Spinal cord (tissue), 10 donors: ENCODE measurements around the gene APOA1. TPM values are rescaled to one million over a fixed set of nuclear protein-coding genes. Genes with fewer than 3 reads are reported as not detected.

ENCODE experiments used
- DNase-seq, 6 donors: peaks; one replicate each; pipeline versions ENCODE4 v3.0.0 to v3.0.0-alpha.2; 2013 to 2015; ENCODE audit warnings: low spot score in 6 of 6, low read depth in 4 of 6
- H3K27ac ChIP-seq: one replicate; pipeline ENCODE4 v1.5.1; 2013; ENCODE audit warnings: low read depth, low read length, control low read depth
- H3K27me3 ChIP-seq: one replicate; pipeline ENCODE4 v1.6.1; 2013; ENCODE audit warnings: low read length; ENCODE audit not compliant: control insufficient read depth, insufficient read depth
- H3K36me3 ChIP-seq: one replicate; pipeline ENCODE4 v1.6.1; 2013; ENCODE audit warnings: low read length; ENCODE audit not compliant: control insufficient read depth, insufficient read depth
- H3K4me1 ChIP-seq: one replicate; pipeline ENCODE4 v1.6.1; 2013; ENCODE audit warnings: low read length; ENCODE audit not compliant: control insufficient read depth, insufficient read depth
- H3K4me3 ChIP-seq: one replicate; pipeline ENCODE4 v1.5.1; 2013; ENCODE audit warnings: low read depth, low read length, control low read depth
- H3K9me3 ChIP-seq: one replicate; pipeline ENCODE4 v1.6.1; 2013; ENCODE audit warnings: low read length; ENCODE audit not compliant: control insufficient read depth, insufficient read depth
- WGBS: methylation state at CpG from one replicate; pipeline ENCODE4 v1.1.5; 2013; ENCODE audit warnings: missing lambda C conversion rate; ENCODE audit not compliant: insufficient coverage; 5-methylcytosine and 5-hydroxymethylcytosine counted together
- polyA plus RNA-seq, 2 donors: library from polyadenylated mRNA; unstranded; fragments of 120-200 nt; gene quantifications; one replicate each; pipeline ENCODE4 v1.2.1, GENCODE V29; 2013; ENCODE audit not compliant: insufficient read length in 2 of 2
- total RNA-seq, 2 donors: library from RNA; depleted of rRNA in 1 of 2; stranded (reverse); fragments of 120-200 nt in 1 of 2; fragments of >200 nt in 1 of 2; gene quantifications; one replicate each; pipeline versions ENCODE4 v1.2.3 to v1.2.4, GENCODE V29; 2013 to 2014
- donor health status: healthy.

Gene APOA1
- total and polyA plus RNA-seq, 4 donors = 2.5 to 9.1 (median 4.7) TPM

- H3K4me3 ChIP-seq = no peak overlapping the region
- peaks cover 19% of the 10 kb centered on the region for H3K4me1 ChIP-seq
- no peaks in the 10 kb centered on the region for H3K27me3 ChIP-seq
- no peak for DNase-seq
- 82% methylated on average over 5 of the region's 8 CpGs for whole genome bisulfite sequencing
- H3K27ac ChIP-seq = no peak overlapping the region
- no peaks in the 10 kb centered on the region for H3K9me3 ChIP-seq
- no peaks in the 10 kb centered on the region for H3K36me3 ChIP-seq
These were observed 44.3 kb downstream of the APOA1 start for GRCh38 chr11:116792869-116793771.

DNA sequence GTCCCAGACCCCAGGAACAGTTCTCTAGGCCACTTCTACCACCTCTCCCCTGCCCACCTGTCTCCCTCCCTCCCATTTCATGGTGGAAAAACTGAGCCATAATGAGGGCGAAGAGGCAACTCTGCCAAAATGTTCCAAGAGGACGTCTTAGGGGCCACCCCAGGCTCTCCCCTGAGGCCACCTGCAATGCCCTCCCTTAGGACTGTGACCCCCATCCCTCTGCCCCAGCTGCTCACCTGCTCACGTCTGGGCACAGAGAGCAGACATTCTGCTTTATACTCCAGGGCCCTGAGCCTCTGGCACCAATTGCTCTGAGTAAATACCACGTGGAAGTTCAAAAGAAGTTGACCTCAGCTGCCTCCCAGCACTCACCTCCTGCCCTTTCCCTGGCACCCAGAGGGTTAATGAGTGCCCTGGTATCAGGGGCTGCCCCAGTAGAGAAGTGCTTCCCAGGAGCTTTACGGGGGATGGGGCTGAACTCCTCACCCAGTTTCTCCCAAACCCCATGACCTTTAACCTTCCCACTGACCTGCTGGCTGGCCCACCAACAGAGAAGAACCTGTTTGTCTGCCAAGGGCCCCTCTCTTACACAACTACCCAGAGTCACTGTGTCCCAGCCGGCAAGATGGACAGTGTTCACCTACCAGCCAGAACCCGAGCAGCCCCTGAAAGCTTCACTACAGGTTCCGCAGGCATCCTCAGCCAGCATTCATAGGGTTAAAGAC is 45.1 kb downstream of the APOA1 start:
- 53% methylated on average over 7 of the region's 8 CpGs for WGBS
- Histone ChIP-seq H3K27ac (no peak overlapping the region), H3K4me1 (peaks cover 22% of the 10 kb centered on the region), H3K27me3 (no peaks in the 10 kb centered on the region), H3K4me3 (no peak overlapping the region), H3K36me3 (no peaks in the 10 kb centered on the region), H3K9me3 (no peaks in the 10 kb centered on the region)
- DNase-seq = no peak

- Histone ChIP-seq H3K4me3 (no peak within 1 kb of the TSS), H3K27ac (no peak within 1 kb of the TSS), H3K4me1 (peaks cover 27% of the 10 kb centered on the region), H3K36me3 (no peaks in the 10 kb centered on the region), H3K9me3 (no peaks in the 10 kb centered on the region), H3K27me3 (no peaks in the 10 kb centered on the region)
- whole genome bisulfite sequencing = 89% methylated on average over 7 of the region's 7 CpGs
- DNase-seq = no peak
These were observed 45.6 kb downstream of the APOA1 start, which contains the start of gene APOA5 for GRCh38 chr11:116791813-116792143. APOA5 (minus strand) TSS chr11:116791879; CDS start chr11:116791860, 19 bp downstream.

DNA sequence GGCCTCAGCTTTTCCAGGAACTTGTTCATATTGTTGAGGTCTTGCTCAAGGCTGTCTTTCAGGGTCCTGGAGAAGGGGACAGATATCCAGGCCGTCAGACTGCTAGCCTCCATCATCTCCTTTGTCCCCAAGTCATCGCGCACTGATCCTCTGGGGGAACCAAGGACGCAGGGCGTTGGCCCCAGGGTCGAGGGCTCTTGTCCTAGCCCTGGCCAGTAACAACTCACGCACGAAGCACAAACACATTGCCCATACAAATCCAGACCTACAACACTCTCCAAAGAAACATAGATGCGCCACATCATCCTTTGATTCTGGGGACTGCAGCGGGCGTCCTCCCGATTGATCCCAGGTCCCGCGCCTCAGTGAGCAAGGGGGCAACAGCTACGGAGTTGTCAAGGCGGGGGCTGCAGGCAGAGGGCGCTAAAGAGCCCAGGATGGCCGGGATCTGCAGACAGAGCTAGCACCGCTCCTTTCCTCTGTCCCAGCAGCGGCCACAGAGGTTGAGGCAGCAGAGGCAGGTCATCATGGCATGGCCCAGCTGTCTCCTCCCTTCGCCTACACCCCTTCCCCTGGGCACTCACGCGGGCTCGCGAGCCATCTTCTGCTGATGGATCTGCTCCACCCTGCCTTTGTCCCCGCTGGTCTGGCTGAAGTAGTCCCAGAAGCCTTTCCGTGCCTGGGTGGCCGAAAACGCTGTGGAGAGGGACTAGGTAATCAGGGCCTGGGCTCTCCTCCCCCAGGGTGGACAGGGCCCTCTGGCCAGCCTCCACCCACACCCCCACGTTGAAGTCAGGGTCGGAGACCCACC is 46.2 kb downstream of the APOA1 start:
- Histone ChIP-seq H3K36me3 (no peaks in the 10 kb centered on the region), H3K27ac (no peak overlapping the region), H3K4me3 (no peak overlapping the region), H3K9me3 (no peaks in the 10 kb centered on the region), H3K27me3 (no peaks in the 10 kb centered on the region), H3K4me1 (peaks cover 28% of the 10 kb centered on the region)
- WGBS = 24% methylated on average over 30 of the region's 31 CpGs
- DNase-seq = peak in 4 of 6 donors; percentile 31 to 84 (median 61)

DNA sequence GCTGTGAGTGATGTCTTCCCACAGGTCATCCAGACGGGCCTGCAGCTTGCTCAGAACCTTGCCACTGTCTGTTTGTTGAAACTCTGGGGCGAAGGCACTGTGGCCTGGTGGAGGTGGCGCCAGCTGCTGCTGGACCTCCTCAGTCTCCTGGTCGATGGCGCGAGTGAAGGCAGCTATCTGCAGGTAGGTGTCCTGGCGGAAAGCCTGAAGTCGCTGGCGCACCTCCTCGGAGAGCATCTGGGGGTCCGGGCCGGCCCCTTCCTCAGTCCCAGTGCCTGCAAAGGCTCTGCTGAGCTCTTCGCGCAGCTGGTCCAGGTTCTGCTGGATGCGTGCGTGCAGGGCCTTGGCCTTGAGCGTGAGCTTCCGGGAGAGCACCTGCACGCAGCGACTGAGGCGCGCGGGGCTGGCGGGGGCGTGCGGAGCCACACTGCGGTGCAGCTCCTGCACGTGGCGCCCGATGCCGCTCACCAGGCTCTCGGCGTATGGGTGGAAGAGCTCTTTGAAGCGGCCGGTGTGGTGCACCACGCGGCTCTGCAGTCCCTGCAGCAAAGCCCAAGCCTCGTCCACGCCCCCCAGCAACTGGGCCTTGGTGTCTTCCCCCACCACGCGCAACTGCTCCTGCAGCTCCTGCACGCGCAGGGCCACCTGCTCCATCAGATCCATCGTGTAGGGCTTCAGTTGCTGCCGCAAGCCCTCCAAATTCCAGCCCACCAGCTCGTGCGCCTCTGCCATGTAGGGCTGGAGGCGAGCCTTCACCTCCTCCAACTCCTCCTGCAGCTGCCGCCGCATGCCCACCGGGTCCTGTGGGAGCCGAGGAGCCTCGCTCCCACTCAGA is 47.0 kb downstream of the APOA1 start:
- Histone ChIP-seq H3K9me3 (no peaks in the 10 kb centered on the region), H3K27me3 (no peaks in the 10 kb centered on the region), H3K4me1 (peaks cover 28% of the 10 kb centered on the region), H3K27ac (no peak overlapping the region), H3K4me3 (no peak overlapping the region), H3K36me3 (peaks cover 4% of the 10 kb centered on the region)
- no peak for DNase-seq
- 80% methylated on average over 53 of the region's 53 CpGs for WGBS

GRCh38 chr11:116788975-116789374 is 48.4 kb downstream of the APOA1 start:
- no peak for DNase-seq
- Histone ChIP-seq H3K36me3 (peaks cover 17% of the 10 kb centered on the region), H3K4me1 (peaks cover 28% of the 10 kb centered on the region), H3K4me3 (no peak overlapping the region), H3K9me3 (no peaks in the 10 kb centered on the region), H3K27ac (no peak overlapping the region), H3K27me3 (no peaks in the 10 kb centered on the region)
- 90% methylated on average over 3 of the region's 4 CpGs for WGBS

DNA sequence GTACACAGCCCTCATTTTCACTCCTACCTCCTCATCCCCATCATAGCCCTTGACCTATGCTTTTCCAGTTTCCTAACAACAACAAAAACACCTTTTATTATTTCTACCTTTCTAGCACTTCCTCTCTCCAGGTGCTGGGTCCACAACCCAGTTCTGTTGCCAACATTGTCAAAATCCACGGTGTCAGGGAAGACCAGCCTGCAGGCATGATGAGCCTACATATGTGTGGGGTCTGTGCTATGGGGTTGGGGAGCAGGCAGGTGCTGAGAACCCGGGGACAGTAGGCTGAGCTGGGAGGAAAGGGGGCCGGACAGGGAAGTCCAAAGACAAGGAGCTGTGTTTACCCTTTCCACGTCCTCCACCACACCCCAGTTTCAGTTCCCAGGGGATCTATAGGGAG is 48.9 kb downstream of the APOA1 start:
- no CpG with 5 or more reads among the region's 4 CpGs for WGBS
- no peak for DNase-seq
- no peak overlapping the region for H3K27ac ChIP-seq

GRCh38 chr11:116787786-116788486 is 49.5 kb downstream of the APOA1 start, which contains the start of gene ZPR1:
ZPR1 (minus strand) TSS chr11:116788023; CDS start chr11:116787990, 33 bp downstream.
- H3K27ac ChIP-seq = peak within 1 kb of the TSS; percentile 81
- DNase-seq = peak; percentile 69 to 96 (median 74)
- WGBS = under 1% methylated on average over 56 of the region's 56 CpGs
- peaks cover 26% of the 10 kb centered on the region for H3K36me3 ChIP-seq
- no peaks in the 10 kb centered on the region for H3K27me3 ChIP-seq
- no peaks in the 10 kb centered on the region for H3K9me3 ChIP-seq
- peak within 1 kb of the TSS; percentile 86 for H3K4me3 ChIP-seq
- peaks cover 28% of the 10 kb centered on the region for H3K4me1 ChIP-seq

More for the DNA sequence above, 48.9 kb downstream of the APOA1 start:
- peaks cover 28% of the 10 kb centered on the region for H3K4me1 ChIP-seq
- peak overlapping the region; percentile 86 for H3K4me3 ChIP-seq
- peaks cover 20% of the 10 kb centered on the region for H3K36me3 ChIP-seq
- no peaks in the 10 kb centered on the region for H3K27me3 ChIP-seq
- no peaks in the 10 kb centered on the region for H3K9me3 ChIP-seq
